GM10847 (cell line): ENCODE data around the gene EIF4G1.

Source experiments
- POLR2A ChIP-seq: IDR thresholded peaks from 2 replicates; pipeline ENCODE4 v1.6.1; 2011; ENCODE audit not compliant: insufficient read length; ENCODE audit errors: extremely low read depth

The EIF4G1 gene

DNA sequence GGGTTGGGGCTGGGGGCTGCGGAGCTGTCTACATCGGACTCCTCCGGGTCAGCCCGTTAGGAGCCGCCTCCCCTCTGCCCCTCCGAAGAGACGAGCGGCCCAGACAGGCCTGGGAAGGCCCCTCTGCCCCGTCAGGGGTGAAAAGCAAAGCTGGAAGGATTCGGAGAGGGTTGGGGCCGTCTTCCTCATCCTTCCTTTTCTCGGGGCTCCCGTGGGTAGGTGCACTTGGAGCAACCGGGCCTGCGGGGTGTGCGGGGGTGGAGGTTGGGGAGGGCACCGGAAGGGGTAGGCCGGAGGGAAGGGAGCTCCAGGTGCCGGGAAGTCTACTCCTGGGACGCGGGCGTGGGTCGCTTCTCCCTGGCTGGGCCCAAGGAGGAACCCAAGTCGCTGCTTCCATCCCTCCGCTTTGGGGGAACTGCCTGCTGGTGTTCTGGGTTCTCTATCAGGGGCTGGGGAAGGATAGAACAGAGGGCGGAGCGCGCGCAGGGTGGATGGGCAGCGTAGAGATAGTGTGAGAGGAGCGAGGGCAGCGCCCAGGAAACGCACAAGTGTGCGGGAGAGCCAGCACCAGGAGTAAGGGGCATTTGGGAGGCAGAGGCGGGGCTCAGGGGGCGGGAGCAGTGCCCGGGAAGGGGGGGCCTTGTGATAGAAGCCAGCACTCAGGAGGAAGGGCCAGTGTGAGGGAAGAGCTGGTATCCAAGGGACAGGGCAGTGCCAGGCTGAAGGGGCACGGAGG, 47.7 kb downstream of the EIF4G1 start:
- TF ChIP-seq POLR2A: no peak

DNA sequence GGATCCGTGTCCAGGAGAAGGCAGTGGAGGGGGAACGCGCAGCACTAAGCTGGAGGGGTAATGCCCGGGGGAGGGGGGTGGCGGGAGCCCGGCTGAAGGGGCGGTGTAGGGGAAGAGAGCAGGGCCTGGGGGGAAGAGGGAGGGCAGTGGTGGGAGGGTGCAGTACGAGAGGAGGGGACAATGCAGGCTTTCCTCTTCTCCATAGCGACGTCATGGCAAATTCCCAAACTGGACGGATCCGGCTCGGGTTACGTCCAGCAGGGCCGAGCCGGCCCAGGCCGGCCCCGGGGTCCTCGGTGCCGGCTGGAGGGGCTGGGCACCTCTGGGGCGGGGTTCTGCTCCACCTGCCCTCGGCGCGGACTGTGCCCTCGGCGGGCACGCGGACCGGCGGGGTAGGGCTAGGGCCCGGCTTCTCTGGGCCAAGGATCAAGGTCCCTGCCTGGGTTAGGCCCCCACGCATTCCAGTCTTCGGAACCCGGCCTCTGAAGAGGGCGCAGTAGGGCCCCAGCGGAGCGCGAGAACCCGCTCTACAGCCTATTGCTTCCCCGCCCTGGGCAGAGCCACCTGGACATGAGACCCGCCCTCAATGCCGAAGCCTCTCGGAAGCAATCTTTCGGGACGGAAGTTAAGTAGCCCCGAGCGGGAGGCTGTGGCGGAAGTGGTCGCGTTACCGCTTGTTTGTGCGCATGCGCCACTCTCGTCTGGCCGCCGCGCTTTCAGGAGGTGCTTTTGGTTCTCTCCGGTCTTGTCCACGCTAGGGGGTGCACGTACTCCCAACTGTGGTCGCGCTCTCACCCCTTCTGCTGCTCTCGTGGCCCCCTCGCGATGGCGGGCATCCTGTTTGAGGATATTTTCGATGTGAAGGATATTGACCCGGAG, 48.5 kb downstream of the EIF4G1 start:
- peak; percentile 75 for TF ChIP-seq POLR2A

DNA sequence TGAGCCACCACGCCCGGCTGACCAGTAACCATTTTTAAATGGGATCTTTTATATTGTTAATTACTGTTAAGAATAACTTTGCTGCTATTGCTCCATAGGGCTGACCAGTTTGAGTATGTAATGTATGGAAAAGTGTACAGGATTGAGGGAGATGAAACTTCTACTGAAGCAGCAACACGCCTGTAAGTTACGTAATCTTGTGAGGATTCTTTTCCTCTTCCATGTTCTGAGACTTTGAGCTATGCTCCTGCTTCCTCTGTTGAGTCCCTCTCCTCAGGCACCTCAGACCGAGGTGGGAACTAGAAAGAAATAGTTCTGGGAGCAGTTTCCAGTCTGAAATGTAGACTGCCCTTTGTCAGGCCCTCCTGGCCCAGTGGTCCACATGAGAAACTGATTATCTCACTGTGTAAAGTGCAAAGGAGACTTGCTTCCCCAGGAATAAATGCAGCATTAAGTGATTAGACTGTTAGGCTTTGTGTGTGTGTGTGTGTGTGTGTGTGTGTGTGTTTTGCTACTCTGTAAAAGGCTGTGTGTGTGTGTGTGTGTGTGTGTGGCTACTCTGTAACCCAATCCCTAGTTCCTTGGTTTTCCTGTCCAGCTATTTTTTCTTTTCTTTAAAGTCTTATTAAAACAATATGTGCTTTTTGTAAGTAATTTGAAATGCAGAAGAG, 52.3 kb downstream of the EIF4G1 start:
- TF ChIP-seq POLR2A: no peak

DNA sequence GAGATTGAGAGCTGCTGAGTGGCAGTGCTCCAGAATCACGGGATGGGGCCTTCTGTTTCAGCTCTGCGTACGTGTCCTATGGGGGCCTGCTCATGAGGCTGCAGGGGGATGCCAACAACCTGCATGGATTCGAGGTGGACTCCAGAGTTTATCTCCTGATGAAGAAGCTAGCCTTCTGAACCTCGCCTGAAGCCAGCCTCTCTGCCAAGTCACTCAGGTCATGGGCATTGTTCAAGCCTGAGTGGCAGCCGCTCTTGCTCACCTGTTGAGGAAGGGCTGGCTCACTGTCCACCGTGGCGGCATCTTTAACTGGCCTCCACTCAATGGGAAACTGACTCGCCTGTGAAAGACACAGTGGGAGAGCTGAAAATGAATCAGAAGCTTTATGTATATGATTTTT, 53.7 kb downstream of the EIF4G1 start:
- TF ChIP-seq POLR2A: no peak

DNA sequence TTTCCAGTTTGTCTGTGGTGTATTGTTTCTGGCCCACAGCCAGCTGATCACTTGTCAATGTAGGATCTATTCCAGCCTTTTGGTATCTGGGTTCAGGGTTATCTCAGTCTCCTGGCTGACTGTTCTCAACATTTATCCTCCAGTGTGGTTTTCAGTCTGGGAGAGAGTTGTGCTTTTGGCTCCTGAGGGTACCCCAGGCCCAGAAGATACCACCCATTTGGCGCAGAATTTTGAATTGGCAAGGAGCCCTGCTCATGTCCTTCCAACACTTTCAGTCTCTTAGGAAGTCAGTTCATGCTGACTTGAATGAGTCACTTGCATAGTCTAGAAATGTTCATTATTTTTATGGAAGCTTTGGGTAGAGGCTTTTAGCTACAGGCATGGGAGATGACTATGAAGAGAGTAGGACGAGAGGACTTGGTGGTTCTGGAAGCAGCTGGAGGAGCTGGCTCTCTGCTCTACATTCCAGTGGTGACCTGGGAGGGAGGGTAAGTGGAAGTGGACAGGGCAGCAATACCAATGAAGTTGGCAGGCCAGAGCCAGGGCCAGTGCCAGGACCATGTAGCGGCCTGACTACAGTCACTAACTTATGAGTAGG, 54.3 kb downstream of the EIF4G1 start:
- no peak for TF ChIP-seq POLR2A

DNA sequence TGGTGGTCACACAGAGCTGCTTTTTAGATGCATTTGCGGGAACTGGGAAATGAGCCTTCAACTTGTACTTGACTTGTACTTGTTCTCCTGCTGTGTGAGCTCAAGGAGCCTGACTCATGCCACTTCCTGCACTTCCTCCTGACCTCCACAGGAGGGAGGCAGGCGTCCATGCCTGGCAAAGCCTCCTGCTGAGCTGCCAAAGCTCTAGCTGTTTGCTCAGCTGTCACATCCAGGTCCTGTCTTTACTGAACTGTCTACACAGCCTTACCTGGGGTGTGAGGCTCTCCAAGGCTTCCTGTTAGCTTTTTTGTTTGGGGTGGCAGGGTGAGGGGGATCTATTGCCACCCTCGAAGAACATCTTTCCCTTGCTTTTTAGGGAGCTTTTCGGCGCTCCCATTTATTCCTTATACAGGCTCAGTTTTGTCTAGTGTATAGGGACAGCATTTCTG, 57.2 kb downstream of the EIF4G1 start:
- TF ChIP-seq POLR2A: no peak

DNA sequence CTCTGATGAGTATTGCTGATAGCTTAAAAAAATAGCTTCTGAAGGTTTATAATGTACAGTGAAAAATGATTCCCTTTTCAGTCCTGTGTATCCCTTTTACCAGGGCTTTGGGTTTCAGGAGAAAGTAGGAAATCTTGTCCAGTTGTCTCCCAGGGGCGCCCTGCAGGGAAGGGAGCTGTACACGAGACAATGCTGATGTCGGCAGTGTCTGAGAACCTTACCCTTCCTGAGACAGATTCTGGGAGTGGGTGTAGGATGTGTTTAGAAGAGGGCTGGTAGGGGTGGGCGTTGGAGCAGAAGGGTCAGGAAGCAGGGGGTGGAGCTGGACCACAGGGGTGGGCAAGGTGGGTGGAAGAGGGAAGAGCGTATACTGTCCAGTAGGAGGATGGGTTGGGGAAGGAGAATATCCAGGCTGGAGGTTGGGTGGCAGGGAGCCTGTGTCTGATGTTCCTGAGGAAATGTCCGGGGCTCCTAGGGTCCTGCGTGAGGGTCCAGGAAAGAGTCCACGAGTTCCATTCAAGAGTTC, 58.0 kb downstream of the EIF4G1 start:
- TF ChIP-seq POLR2A: no peak

DNA sequence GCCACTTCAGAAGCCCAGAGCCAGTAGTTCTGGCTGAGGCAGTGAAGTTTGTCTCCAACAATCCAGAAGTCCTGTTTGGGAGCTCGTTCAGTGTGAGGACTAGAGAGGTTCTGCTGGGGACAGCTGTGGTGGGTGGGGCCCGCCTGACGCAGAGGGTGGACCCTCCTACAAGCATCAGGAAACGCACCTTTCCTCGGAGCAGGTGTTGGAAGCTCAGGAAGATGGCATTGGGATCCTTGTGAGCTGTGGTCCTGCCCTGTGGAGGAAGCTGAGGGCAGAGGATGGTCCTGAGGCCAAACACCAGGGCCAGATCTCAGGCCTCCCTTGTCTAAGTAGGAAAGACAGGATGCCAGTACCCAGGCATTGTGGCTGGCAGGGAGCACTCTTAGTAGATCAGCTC, 58.5 kb downstream of the EIF4G1 start:
- TF ChIP-seq POLR2A: no peak

DNA sequence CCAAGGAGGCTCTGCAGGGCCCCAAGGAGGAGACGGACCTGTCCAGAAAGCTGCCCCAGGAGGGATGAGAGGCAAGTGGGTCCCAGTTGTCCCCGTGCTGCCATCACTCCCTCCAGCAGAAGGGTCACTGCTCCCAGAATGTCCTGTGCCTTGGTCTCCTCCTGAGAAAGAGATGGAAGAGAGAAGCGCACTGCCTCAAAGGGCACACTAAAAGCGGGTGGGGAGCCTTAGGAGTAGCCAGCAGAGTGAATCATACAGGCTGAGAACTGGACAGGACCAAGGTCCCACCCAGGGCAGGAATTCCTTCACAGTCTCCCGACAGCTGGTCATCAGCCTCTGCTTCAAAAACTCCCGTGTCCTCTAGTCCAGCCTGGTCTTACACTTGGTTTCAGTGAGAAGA, 59.0 kb downstream of the EIF4G1 start:
- no peak for TF ChIP-seq POLR2A

DNA sequence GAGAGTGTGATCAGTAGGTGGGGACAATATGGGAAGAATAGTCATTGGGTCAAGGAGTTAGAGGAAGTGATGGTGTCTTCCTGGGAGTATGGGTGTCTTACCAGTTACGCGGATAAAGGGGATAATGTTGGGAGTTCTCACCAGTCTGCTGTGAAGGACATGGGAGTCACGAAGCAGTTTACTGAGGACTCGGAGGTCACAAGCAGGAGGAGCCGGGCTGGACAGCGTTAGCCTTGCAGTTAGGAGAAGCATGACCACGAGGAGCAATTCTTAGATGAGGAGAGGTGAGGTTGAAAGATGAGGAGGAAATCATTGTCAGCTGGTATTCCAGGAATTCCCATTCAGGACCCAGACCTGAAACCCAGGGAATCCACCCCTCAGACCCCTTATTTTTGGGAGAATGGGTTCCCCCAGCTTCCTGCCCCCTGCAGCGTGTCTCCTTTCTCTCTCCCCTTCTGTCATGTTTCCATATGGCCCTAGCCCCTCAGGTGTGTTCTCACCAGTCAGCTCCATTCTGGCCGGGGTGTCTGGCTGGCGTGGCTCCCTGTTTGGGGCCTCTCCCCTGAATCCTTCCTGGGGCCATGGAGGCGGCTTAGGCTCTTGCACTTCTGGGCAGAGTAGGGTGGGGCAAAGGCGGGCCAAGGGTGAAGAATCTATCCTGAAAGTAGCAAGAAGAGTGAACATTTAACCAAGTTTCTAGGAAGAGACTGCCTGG, 61.5 kb downstream of the EIF4G1 start:
- TF ChIP-seq POLR2A: no peak

DNA sequence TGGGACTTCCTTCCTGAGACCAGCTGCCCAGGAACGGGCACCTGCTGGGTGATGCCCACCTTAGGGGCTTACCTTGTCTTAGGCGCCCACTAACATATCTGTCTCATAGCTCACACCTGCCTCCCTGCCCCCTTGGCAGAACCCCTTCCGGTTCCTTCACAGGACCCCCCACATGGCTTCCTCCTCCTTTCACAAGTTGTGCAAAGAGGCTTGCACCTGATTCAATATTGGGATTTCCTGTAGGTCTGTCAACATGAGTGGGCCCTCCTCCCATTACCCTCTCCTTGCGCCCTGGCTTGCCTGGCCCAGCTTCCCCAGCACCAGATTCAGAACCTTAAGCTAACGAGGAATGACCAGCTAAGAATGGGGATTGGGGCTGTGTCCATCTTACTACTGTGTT, 63.0 kb downstream of the EIF4G1 start:
- no peak for TF ChIP-seq POLR2A

DNA sequence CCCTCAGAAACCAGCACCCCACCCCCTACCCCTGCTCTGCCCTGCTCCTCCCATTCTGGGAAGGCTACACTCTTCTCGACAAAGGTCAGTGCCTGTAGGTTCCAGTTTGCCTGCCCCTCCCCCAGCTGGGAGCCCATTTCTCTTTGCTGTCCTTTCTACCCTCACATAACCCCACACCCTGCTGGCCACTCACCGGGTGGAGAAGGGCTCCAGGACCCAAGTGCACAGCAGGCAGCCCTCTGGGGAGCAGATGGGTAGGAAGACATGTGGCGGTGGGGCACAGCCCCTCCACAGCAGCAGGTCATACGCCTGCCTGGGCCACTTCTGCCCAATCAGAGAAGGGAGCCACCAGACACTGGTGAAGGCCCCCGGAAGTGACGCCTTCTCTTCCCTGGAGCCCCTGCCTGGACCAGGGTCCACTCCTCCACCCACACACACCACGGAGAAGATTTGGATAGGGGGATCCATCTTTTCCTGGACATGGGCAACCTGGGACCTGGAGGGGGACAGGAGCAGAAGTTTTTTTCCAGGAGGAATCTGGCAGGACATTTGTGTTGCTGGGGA, 63.6 kb downstream of the EIF4G1 start, which contains the start of gene THPO:
Gene THPO (minus strand): TSS at position 326 of the 564 bp plus-strand sequence. CDS start 1,948 bp downstream, outside the sequence.
- TF ChIP-seq POLR2A: no peak

DNA sequence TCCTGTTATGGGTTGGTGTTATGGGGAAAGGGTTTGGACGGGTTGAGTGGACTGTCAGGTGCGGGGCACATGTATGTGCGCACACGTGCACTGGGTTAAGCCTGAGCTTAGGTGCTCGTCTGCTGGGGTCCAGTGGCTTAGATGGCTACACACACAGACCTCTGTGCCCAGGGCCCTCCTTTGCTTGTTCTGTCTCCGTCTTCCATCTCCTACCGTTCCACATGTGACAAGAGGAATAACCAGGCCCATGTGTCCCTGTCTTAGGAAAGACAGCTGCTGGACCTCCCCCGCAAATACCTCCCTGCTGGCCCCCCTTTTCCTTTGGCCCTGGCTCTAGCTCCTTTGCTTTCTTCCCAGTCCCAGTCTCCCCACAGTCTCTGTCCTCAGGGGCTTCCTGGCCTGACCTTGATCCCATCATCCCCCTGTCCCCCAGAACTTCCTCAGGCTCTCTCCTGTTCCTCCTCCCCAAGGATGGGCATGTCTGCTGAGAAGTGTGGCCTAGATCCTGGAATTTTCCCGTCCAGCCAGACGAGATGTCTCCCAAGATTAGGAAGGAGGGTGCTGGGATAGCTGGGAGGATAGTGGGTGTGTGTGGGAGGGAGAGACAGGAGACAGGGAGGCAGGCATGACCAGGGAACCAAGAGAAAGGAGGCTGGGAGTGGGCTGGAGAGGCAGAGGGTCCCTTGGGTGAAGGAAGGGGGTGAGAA, 64.4 kb downstream of the EIF4G1 start:
- TF ChIP-seq POLR2A: no peak
